NOMO-1 (cell line): ENCODE results near the gene ABI2.
"Not testable (repeated sequence)": the region's sequence is repeated elsewhere in the genome, so short reads cannot be mapped to it uniquely, and the experiment has no call there.

Experiments
- DNase-seq, 2 experiments: peaks; one replicate each; lab custom pipeline; 2025; ENCODE audit not compliant: unreplicated experiment in 2 of 2; lab: John Stamatoyannopoulos, UW

ABI2 gene

DNA sequence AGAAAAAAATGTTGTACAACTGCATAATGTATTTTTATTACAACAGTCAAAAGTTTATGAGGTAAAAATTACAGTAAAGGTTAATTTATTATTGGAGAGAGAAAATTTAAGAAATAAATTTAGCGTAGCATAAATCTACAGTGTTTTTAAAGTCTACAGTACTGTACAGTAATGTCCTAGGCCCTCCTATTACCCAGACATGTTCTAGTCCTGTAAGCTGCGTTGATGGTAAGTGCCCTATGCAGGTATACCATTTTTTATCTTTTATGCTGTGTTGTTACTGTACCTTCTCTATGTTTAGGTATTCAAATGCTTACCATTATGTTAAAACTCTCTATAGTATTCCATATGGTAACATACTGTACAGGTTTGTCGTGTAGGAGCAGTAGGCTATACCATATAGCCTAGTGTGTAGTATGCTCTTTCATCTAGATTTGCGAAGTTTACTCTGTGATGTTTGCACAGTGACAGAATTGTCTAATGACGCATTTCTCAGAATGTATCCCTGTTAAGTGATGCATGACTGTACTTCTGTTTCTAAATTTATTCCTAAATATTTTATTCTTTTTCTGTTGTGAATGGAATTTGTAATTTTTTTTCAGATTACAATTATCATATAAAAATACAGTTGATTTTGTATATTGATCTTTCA, 24.5 kb downstream of the ABI2 start:
- no peak for DNase-seq

DNA sequence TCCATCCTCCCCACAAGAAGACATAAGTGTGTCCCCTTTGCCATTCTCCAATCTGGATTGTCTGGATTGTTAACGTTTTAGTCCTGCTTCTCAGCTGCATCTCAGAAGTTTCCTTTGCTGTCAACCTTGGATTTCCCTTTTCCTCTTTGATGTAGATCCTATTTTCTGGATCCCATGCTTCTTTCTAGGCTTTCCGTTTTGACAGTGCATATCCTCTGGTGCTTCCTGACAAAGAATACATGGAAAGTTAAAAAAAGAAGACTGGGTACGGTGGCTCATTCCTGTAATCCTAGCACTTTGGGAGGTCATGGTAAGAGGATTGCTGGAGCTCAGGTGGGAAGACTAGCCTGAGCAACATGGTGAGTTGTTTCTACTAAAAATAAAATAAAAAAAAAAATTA, 26.8 kb downstream of the ABI2 start:
- no peak for DNase-seq

DNA sequence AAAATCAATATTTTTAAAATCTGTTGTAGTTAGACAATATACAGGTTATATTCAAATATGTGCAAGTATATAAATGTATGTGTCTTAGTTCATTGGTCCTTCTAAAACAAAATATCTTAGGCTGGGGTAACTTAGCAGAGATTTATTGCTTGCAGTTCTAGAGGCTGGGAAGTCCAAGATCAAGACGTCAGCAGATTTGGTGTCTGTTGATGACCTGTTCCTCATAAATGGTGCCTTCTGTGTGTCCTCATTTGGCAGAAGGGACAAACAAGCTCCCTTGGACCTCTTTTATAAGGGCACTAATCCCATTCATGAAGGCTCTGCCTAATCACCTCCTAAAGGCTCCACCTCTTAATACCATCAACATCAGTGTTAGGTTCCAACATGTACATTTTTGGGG, 31.3 kb downstream of the ABI2 start:
- DNase-seq, result no peak

DNA sequence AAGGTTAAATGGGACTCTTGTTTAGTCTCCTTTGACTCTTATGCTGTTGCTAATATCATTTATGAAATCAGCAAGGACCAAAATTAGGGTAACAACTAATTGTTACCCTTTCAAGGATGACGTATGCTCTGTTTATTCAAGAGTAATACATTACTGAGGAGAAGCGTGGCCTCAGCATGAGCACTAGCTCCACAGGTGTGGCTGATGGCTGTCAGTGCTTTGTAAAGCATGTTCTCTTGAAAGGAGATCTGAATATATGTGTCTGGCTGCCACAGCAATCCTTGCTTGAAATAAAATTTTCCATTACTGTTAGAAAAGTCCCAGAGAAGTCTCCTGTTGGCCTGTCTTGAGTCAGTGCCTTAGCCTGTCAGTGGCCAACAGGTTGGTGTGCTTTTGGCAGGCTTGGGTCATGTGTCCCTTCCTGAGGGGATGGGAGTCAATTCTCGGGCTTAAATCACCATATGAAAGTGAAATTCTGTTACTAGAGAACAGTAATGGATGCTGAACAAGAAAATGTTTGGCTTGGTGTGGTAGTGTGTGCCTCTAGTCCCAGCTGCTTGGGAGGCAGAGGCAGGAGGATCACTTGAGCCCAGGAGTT, 32.7 kb downstream of the ABI2 start:
- no peak for DNase-seq

DNA sequence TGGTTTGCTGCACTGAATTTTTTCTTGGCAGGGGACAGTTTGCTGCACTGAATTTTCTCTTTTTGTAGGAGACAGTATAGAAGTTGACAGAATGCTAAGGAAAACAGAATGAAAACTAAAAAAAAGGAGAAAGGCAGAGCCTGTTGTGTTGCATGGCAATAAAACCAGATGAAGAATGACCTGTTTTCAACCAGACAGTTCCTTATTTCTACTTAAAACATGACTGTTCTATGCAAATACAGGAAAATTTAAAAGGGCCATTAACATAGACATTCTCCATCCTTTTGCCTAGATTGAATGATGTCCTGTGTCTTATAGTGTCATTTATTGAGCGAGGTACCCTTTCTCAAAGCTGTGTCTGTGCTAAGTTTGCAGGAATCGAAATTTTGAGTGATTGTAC, 33.3 kb downstream of the ABI2 start:
- DNase-seq, result peak in 1 of 2 experiments; percentile 26

DNA sequence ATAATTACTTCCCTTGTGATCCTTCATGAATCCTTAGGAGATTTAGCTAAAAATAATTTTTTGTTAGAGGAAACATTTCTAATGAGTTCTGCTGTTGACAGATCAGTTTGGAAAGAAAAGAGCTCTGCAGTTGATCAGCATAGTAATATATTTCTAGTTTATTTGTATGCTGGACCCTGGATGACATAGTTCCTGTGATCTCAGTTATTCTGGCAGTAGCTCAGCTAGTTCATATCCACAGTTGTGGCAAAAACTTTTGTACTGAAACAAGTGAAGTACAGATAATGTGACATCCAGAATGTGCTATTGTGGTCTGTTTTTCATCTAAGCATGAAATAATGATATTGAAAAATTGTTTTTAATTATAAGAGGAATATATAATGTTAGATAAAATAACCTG, 33.7 kb downstream of the ABI2 start:
- no peak for DNase-seq

DNA sequence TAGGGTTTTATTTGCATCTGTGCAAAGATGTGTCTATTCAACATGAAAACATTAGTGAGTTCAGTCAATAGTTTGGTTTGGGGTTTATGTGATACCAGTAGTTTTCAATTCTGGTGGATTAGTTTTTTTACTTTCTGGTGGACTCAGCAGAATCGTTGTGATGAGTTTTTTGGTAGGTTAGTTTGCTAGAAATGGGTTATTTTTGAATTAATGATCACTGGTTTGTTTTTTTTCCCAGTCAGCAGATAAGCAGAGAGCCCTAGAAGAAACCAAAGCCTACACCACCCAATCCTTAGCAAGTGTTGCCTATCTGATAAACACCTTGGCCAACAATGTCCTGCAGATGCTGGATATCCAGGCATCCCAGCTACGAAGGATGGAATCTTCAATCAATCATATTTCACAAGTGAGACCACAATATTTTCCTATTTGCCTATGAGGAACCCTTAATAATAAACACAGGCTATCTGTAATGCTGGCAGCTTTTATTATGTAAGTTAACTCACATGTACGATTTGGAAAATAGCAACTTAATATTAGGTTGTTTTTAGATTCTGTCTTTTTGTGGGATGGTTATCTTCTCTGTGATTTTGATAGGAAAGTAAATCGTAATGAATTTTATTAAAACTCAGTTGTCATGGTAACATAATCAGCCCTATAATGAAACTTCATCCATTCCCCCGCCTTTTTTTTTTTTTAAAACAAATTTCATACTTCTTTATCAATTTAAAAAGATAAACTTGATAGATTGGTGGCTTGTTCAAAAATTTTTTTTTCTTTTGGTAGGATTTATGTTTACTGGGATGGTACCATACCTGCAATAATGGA, 38.7 kb downstream of the ABI2 start:
- DNase-seq, result no peak

DNA sequence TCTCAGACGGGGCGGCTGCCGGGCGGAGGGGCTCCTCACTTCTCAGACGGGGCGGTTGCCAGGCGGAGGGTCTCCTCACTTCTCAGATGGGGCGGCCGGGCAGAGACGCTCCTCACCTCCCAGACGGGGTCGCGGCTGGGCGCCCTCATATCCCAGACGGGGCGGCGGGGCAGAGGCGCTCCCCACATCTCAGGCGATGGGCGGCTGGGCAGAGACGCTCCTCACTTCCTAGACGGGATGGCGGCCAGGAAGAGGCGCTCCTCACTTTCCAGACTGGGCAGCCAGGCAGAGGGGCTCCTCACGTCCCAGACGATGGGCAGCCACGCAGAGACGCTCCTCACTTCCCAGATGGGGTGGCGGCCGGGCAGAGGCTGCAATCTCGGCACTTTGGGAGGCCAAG, 44.5 kb downstream of the ABI2 start:
- not testable (repeated sequence) for DNase-seq

DNA sequence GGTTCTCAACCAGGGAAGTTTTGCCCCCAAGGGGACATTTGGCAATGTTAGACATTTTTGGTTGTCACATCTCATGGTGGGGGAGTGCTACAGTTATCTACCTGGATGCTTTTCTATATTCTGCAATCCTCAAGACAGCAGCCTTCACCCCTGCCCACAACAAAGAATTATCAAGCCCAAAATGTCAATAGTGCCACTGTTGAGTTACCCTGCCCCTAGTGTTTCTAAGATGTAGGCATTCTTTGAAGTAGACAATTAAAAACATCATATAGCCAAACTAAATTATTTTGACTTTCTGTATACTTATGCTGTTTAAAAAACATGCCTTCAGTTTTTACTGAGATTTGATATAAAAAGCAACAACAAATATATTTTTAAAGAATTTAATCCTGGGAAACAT, 48.0 kb downstream of the ABI2 start:
- DNase-seq, result no peak

DNA sequence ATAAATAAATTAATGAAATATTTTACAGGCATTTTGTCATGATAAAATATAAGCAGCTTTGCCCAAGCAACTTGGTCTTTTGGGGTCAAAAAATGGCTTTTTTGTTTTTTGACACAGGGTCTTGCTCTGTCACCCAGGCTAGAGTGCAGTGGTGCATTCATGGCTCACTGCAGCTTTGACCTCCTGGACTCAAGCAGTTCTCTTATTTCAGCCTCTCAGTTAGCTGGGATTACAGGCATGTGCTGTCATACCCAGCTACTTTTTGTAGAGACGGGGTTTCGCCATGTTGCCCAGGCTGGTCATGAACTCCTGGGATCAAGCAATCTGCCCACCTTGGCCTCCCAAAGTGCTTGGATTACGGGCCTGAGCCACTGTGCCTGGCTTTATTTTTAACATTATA, 51.0 kb downstream of the ABI2 start:
- no peak for DNase-seq

DNA sequence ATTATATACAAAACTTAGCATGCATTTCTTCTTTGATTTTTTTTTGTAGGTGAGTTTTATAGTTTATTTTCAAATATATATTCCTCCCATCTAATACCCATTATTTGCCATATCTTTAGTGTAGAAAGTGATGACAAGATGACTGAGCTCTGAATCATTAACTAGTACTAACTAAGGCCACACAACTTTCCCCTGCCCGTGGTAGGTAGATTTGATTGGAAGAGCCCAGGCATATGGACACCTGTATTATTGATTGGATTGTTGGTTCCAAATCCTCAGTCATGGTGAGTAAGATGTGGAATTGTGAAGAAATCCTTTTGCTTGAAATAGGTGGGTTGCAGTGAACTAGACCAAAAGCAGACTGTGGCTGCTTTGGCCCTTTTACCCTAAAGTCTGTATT, 54.8 kb downstream of the ABI2 start:
- DNase-seq, result no peak

DNA sequence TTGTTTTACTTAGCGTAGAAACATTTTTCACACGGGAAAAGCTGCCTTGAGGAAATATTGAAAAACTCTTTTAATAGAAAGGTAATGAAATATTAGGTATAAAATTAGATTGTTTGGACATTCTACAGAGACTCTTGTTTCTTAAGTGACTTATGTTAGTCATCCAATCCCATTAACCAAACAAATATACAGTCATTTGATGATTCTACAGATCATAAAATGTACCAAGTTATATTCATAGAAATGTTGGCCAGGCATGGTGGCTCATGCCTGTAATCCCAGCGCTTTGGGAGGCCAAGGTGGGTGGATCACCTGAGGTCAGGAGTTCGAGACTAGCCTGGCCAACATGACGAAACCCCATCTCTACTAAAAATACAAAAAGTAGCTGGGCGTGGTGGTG, 60.0 kb downstream of the ABI2 start:
- DNase-seq, result not testable (repeated sequence)

DNA sequence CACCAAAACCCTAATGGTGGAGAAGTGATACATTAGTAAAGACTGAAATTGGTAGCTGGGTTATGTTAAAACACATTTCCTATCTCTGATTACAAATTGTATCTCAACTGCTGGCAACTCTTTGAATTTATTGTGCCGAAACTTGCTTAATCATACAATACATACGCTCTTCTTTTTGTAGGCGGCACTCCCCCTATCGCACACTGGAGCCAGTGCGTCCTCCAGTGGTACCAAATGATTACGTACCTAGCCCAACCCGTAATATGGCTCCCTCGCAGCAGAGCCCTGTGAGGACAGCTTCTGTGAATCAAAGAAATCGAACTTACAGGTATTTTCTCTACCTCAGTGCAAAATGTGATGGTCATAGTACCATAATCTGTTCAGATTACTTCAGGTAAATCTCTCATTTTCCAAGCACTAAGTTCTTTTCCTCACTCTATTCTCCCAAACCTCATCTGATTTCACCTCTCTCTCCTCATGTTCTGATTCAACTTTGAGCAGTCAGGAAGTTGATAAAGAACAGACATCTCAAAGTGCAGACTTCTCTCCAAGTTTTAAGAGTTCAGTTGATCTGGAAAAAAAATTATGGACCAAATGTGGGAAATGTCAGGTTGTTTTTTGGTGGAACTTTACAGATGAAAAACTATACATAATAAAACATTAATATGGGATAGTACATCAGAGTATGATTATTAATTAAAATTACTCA, 66.5 kb downstream of the ABI2 start:
- DNase-seq, result no peak

DNA sequence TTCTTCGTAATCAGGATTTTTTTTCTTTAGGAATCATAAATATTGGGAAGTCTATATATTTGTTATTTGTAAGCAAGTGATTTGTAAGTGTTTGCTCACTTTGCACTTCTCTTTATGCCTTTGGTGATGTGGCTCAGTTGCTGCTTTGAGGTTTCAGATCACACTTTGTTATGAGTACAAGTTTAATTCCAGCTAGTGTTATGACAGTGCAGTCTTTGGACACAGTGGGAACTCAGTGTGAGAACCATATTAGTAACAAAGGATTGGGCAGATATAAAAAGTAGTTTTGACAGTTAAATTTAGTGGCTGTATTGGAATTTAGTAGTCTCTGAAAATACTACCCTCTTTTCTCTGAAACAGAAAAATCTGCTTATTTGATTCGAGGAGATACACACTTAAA, 67.7 kb downstream of the ABI2 start:
- DNase-seq, result no peak

DNA sequence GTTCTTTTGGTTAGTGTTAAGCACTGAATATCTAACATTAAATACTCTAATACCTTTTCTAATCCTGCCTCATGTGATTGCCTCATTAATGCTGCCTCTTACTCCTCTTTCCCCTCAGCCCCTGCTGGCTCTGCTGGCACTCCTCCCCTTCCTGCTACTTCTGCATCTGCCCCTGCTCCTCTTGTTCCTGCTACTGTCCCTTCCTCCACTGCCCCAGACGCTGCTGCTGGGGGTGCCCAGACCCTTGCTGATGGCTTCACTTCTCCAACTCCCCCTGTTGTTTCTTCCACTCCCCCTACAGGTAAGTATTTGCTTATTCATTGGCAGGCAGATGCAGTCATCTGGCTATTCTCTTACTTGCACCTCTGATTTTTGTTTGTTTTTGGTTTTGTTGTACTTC, 68.5 kb downstream of the ABI2 start:
- no peak for DNase-seq

DNA sequence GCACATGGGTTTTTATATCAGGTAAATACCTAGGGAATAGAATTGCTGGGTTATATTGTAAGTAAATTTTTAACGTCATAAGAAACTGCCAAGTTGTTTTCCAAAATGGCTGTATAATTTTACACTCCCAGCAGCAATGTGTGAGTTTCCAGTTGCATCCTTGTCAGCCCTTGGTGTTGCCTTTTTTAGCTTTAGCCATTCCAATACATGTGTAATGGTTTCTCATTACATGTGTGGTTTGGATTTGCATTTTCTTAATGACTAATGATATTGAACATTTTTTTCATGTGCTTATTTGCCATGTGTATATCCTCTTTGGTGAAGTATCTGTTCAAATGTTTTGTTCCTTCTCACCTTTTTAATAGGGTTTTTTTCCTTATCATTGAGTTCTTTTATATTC, 70.8 kb downstream of the ABI2 start:
- DNase-seq, result no peak

DNA sequence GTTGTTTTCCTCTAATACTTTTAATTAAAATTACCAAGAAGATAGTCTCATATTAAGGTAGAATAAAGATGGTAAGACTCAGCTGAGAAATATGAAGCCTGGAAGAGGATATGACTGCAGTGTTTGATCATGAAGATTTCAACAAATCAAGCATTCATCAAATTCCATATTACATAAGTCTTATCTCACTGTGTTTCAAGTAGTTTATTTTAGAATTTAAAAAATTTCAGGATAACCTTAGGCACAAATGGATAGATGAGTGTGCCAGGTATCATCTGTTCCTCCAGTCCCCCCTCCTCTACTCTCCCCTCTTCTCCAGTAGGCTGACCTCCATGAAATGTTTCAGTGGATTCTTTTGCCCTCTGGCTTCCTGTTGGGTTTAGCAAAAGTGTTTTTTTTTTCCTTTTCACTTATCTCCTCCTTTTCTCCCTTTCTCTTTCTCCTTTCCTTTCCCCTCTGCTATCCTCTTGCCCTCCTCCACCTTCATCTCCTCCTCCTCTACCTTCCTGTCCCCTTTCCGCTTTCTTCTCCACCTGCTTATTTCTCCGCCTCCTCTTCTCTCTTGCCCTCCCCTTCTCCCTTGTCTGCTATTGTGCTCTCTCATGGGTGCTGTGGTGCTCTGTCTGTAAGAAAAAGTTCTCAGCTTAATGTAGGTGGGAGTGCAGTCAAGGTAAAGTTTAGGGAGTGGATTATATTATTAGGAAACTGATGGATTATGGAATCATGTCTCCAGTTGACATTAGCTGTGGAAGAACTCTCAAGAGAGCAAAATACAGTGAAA, 72.8 kb downstream of the ABI2 start:
- DNase-seq, result no peak

DNA sequence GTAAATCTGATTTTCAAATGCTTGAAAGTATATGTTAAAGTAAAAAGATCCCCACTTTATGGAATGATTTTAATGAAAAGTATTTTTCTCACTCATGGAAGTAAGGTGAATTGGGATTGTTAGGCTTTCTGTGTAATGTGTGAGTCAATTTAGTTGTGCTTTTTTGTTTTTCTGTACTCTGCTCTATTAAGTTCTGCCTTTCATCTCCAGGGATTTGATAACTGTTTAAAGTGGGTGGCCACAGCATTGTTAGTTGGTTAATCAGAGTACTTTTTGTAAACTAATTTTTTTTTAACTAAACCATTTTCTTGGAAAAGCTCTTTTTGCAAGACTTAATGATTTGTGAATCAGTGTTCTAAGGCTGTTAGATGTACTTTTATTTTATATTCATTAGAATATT, 76.8 kb downstream of the ABI2 start:
- no peak for DNase-seq

DNA sequence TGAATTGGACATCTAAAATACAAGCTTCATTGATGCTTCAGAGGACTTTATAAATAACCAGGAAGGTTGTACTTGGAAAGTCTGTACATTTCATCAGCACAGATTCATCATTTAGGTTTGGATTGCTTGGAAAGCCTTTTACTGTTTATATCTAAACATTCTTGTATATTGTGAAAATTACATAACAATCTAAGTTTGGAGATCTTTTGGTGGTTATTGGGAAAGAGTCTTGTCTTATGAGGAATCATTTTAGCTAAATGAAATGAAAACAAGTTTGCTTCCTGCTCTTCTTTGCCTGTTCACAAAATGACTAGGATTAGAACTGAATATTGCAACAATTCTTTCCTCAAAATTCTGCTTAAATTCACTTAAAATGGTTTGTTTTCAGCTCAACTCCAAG, 79.3 kb downstream of the ABI2 start:
- DNase-seq, result no peak

DNA sequence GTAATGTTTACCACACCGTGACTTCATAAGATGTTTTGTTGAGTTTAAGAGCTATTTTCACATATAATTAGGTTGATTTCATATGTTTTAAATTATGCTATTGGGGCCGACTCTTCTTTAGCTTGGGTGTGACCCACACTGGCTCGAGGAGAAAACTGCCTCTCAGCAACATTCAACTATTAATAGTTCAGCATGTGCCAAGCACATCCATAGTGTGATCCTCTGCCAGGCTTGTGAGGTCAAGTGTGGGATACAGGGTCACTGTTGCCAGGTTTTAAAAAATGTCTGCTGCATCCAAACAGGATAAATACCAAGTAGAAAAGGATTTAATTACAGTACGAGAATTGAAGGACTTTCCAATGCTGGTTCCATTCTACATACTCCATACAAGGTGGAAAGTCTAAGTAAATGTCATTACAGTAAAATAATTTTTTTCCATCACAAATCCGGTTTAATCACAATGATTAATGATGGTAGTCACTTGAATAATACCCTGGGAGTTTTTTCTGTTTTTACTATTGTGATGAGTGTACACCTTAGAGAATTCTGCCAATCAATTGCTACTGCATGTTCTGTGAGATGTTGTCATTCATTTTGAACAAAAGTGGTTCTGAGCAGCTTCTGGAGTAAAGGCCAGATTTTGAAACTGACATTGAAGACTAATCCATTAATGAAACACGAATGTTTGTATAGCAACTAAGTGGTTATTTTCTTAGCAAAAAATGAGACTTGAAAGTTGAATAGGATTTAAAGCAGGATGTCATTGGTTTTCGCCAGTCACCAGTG, 84.5 kb downstream of the ABI2 start:
- no peak for DNase-seq
